SK-N-MC (cell line): ENCODE data around the gene HBS1L.

Experiments
- DNase-seq: peaks from one replicate; pipeline ENCODE4 v3.0.0-alpha.2; 2011; ENCODE audit warnings: low read depth, low spot score
- H3K27ac ChIP-seq: fragments of 200-600 bp; sonication (generic); 2 replicates; pipeline ENCODE4 v1.5.1; 2016; ENCODE audit warnings: mixed run types
- H3K36me3 ChIP-seq: fragments of 200-600 bp; sonication (generic); 2 replicates; pipeline ENCODE4 v1.6.1; 2017; ENCODE audit warnings: antibody characterized with exemption, low read length, mixed read lengths; ENCODE audit not compliant: insufficient read depth
- H3K4me3 ChIP-seq: fragments of 200-600 bp; sonication (generic); 2 replicates; pipeline ENCODE4 v1.5.1; 2016
- H3K9ac ChIP-seq: fragments of 200-600 bp; sonication (generic); 2 replicates; pipeline ENCODE4 v1.8.0; 2017; ENCODE audit warnings: mixed run types, mixed read lengths; ENCODE audit not compliant: insufficient read length
- H3K9me3 ChIP-seq: fragments of 200-600 bp; sonication (generic); 2 replicates; pipeline ENCODE4 v1.6.1; 2017; ENCODE audit warnings: low read depth, mild to moderate bottlenecking, antibody characterized with exemption, low read length, moderate library complexity, mixed read lengths
- EZH2 ChIP-seq: fragments of 200-600 bp; sonication (generic); IDR thresholded peaks from one replicate; pipeline ENCODE4 v1.6.1; 2017; ENCODE audit warnings: antibody characterized with exemption
- FOXP2 ChIP-seq: optimal IDR thresholded peaks from 2 replicates; pipeline ENCODE3; 2011; ENCODE audit warnings: mild to moderate bottlenecking, moderate library complexity; ENCODE audit not compliant: insufficient read depth; ENCODE audit errors: extremely low read length, control extremely low read depth
- POLR2AphosphoS5 ChIP-seq: IDR thresholded peaks from 2 replicates; pipeline ENCODE4 v1.6.1; 2012; ENCODE audit warnings: mild to moderate bottlenecking, low read depth, low read length, borderline replicate concordance

The HBS1L gene

GRCh38 chr6:135043364-135043763 lies 11.3 kb downstream of the HBS1L start:
- TF ChIP-seq POLR2AphosphoS5 = no peak
- no peak for TF ChIP-seq EZH2
- TF ChIP-seq FOXP2 = no peak
- peaks cover 46% of the 10 kb centered on the region for H3K36me3 ChIP-seq
- H3K9me3 ChIP-seq = no peaks in the 10 kb centered on the region
- H3K4me3 ChIP-seq = no peak overlapping the region
- no peak overlapping the region for H3K27ac ChIP-seq
- DNase-seq = no peak
- H3K9ac ChIP-seq = no peak overlapping the region

- DNase-seq = no peak
These were observed 16.3 kb downstream of the HBS1L start for GRCh38 chr6:135038335-135038734.

GRCh38 chr6:135037541-135037940 lies 17.1 kb downstream of the HBS1L start:
- Histone ChIP-seq H3K27ac (no peak overlapping the region), H3K4me3 (no peak overlapping the region), H3K36me3 (peaks cover 62% of the 10 kb centered on the region), H3K9ac (no peak overlapping the region), H3K9me3 (no peaks in the 10 kb centered on the region)
- TF ChIP-seq EZH2 = no peak
- DNase-seq = no peak

More at GRCh38 chr6:135038335-135038734, 16.3 kb downstream of the HBS1L start:
- peaks cover 58% of the 10 kb centered on the region for H3K36me3 ChIP-seq
- no peak overlapping the region for H3K4me3 ChIP-seq
- no peaks in the 10 kb centered on the region for H3K9me3 ChIP-seq
- H3K27ac ChIP-seq = no peak overlapping the region
- TF ChIP-seq EZH2 (no peak), FOXP2 (no peak), POLR2AphosphoS5 (no peak)
- H3K9ac ChIP-seq = no peak overlapping the region

- Histone ChIP-seq H3K4me3 (no peak overlapping the region), H3K36me3 (peaks cover 62% of the 10 kb centered on the region), H3K27ac (no peak overlapping the region), H3K9me3 (no peaks in the 10 kb centered on the region), H3K9ac (no peak overlapping the region)
- no peak for DNase-seq
- TF ChIP-seq POLR2AphosphoS5 (no peak), FOXP2 (no peak), EZH2 (no peak)
These were observed 17.7 kb downstream of the HBS1L start for GRCh38 chr6:135036731-135037420.

- Histone ChIP-seq H3K36me3 (peaks cover 58% of the 10 kb centered on the region), H3K9me3 (no peaks in the 10 kb centered on the region)
These were observed 21.4 kb downstream of the HBS1L start for GRCh38 chr6:135033238-135033637.

GRCh38 chr6:135030532-135031178 lies 24.0 kb downstream of the HBS1L start:
- DNase-seq = no peak
- Histone ChIP-seq H3K27ac (no peak overlapping the region; the same call in 1 of the 2 replicates), H3K36me3 (peaks cover 43% of the 10 kb centered on the region), H3K9me3 (no peaks in the 10 kb centered on the region), H3K4me3 (no peak overlapping the region), H3K9ac (no peak overlapping the region)
- TF ChIP-seq POLR2AphosphoS5 = no peak
- no peak for TF ChIP-seq EZH2
- TF ChIP-seq FOXP2 = no peak

More at GRCh38 chr6:135033238-135033637, 21.4 kb downstream of the HBS1L start:
- no peak for TF ChIP-seq POLR2AphosphoS5
- TF ChIP-seq EZH2 = no peak
- TF ChIP-seq FOXP2 = no peak
- no peak overlapping the region for H3K9ac ChIP-seq
- H3K4me3 ChIP-seq = no peak overlapping the region
- no peak overlapping the region for H3K27ac ChIP-seq
- DNase-seq = no peak

GRCh38 chr6:135030056-135030473 lies 24.6 kb downstream of the HBS1L start:
- TF ChIP-seq EZH2 (no peak), POLR2AphosphoS5 (no peak), FOXP2 (no peak)
- DNase-seq = no peak
- no peak overlapping the region; the same call in 1 of the 2 replicates for H3K27ac ChIP-seq
- peaks cover 45% of the 10 kb centered on the region for H3K36me3 ChIP-seq
- no peak overlapping the region for H3K9ac ChIP-seq
- no peaks in the 10 kb centered on the region for H3K9me3 ChIP-seq
- H3K4me3 ChIP-seq = no peak overlapping the region

GRCh38 chr6:135025775-135026174 lies 28.8 kb downstream of the HBS1L start:
- H3K9me3 ChIP-seq = no peaks in the 10 kb centered on the region
- no peak overlapping the region for H3K4me3 ChIP-seq
- no peak overlapping the region for H3K27ac ChIP-seq
- H3K9ac ChIP-seq = no peak overlapping the region
- TF ChIP-seq EZH2 (no peak), POLR2AphosphoS5 (no peak), FOXP2 (no peak)
- peaks cover 20% of the 10 kb centered on the region for H3K36me3 ChIP-seq
- no peak for DNase-seq

- peaks cover 14% of the 10 kb centered on the region for H3K36me3 ChIP-seq
- H3K4me3 ChIP-seq = no peak overlapping the region
- no peaks in the 10 kb centered on the region for H3K9me3 ChIP-seq
- DNase-seq = no peak
- H3K27ac ChIP-seq = no peak overlapping the region
- no peak overlapping the region for H3K9ac ChIP-seq
- no peak for TF ChIP-seq POLR2AphosphoS5
- TF ChIP-seq EZH2 = no peak
- no peak for TF ChIP-seq FOXP2
These were observed 29.4 kb downstream of the HBS1L start for GRCh38 chr6:135025175-135025574.
